B cell (primary cell): ENCODE measurements around the gene ASTN1. TPM values are rescaled to one million over a fixed set of nuclear protein-coding genes. Genes with fewer than 3 reads are reported as not detected.

Source experiments
- ATAC-seq: fragments of 200-7000 bp; cut with Tn5 transposase; one replicate; pipeline ENCODE4 v1.10.0; 2021; ENCODE audit warnings: low read depth, mild to moderate bottlenecking, moderate number of reproducible peaks, moderate library complexity
- CTCF ChIA-PET: fragments of 350-600 bp; sonication (Branson Sonifier 250); formaldehyde crosslinking; loops from one replicate; lab custom pipeline; 2021; ENCODE audit warnings: antibody characterized with exemption, inconsistent platforms; lab: Charles Lee
- POLR2A ChIA-PET: fragments of 350-600 bp; sonication (Branson Sonifier 250); formaldehyde crosslinking; loops from one replicate; lab custom pipeline; 2021; ENCODE audit warnings: antibody characterized with exemption; lab: Charles Lee
- DNase-seq: peaks from one replicate; pipeline ENCODE4 v3.0.0; 2013
- H2AFZ ChIP-seq: 2 replicates; pipeline ENCODE4 v1.6.1; 2012; ENCODE audit warnings: mild to moderate bottlenecking, low read depth, low read length; ENCODE audit not compliant: insufficient read depth, poor library complexity, severe bottlenecking
- H3K27ac ChIP-seq, 2 donors: 1 replicate in 1 of 2; 2 replicates in 1 of 2; pipeline ENCODE4 v1.5.1; 2012 to 2013; ENCODE audit warnings: low read length in 2 of 2, mild to moderate bottlenecking in 2 of 2, moderate library complexity in 1 of 2
- H3K27me3 ChIP-seq, 4 experiments: fragments of 200-600 bp in 1 of 4; sonication (generic) in 1 of 4; replicated peaks in 1 of 4; 1 replicate in 2 of 4; 2 replicates in 2 of 4; pipeline versions ENCODE4 v1.6.1 to v1.7.0; 2013 to 2016; ENCODE audit warnings: low read length in 3 of 4, mild to moderate bottlenecking in 2 of 4, mixed read lengths in 1 of 4, moderate library complexity in 1 of 4; ENCODE audit not compliant: insufficient read depth in 4 of 4, control insufficient read depth in 3 of 4; ENCODE audit errors: control extremely low read depth in 1 of 4
- H3K36me3 ChIP-seq, 2 experiments: replicated peaks in 1 of 2; 1 replicate in 1 of 2; 2 replicates in 1 of 2; pipeline versions ENCODE4 v1.6.1 to v1.7.1; 2013; ENCODE audit warnings: low read length in 1 of 2; ENCODE audit not compliant: insufficient read depth in 2 of 2, control insufficient read depth in 1 of 2; ENCODE audit errors: control extremely low read depth in 1 of 2, extremely low read depth in 1 of 2
- H3K4me1 ChIP-seq, 2 donors: fragments of 200-600 bp in 1 of 2; sonication (generic) in 1 of 2; 1 replicate in 1 of 2; 2 replicates in 1 of 2; pipeline versions ENCODE4 v1.5.1 to v1.6.1; 2013 to 2017; ENCODE audit warnings: low read length in 2 of 2; ENCODE audit not compliant: control insufficient read depth in 2 of 2, insufficient read depth in 2 of 2
- H3K4me2 ChIP-seq: replicated peaks from 2 replicates; pipeline ENCODE3; 2012; ENCODE audit warnings: mild to moderate bottlenecking, low read depth, low read length; ENCODE audit not compliant: poor library complexity, severe bottlenecking
- H3K4me3 ChIP-seq, 5 experiments: fragments of 200-600 bp in 1 of 5; sonication (generic) in 1 of 5; 1 replicate in 3 of 5; 2 replicates in 2 of 5; pipeline versions ENCODE4 v1.5.1 to v1.7.0; 2011 to 2016; ENCODE audit warnings: low read length in 4 of 5, mild to moderate bottlenecking in 4 of 5, low read depth in 2 of 5, control low read depth in 1 of 5, moderate library complexity in 1 of 5; ENCODE audit not compliant: insufficient read depth in 1 of 5; ENCODE audit errors: control extremely low read depth in 1 of 5, extremely low read depth in 1 of 5
- H3K79me2 ChIP-seq: fragments of 200-600 bp; sonication (generic); one replicate; pipeline ENCODE4 v1.6.0; 2016; ENCODE audit warnings: low read length; ENCODE audit not compliant: control insufficient read depth, insufficient read depth
- H3K9ac ChIP-seq: fragments of 200-600 bp; sonication (generic); 2 replicates; pipeline ENCODE4 v1.6.1; 2017; ENCODE audit warnings: mild to moderate bottlenecking, low read length, moderate library complexity
- H3K9me3 ChIP-seq, 3 donors: one replicate each; pipeline versions ENCODE4 v1.6.1 to v1.7.1; 2013; ENCODE audit warnings: low read length in 2 of 3; ENCODE audit not compliant: control insufficient read depth in 2 of 3, insufficient read depth in 1 of 3; ENCODE audit errors: control extremely low read depth in 1 of 3
- H4K20me1 ChIP-seq: 2 replicates; pipeline ENCODE4 v1.6.0; 2012; ENCODE audit warnings: mild to moderate bottlenecking, low read length; ENCODE audit not compliant: insufficient read depth, control insufficient read depth, poor library complexity, severe bottlenecking
- H3K27ac Mint-ChIP-seq: one replicate; pipeline ENCODE4 v1.8.0; 2021; ENCODE audit warnings: mixed read lengths
- H3K27me3 Mint-ChIP-seq: one replicate; pipeline ENCODE4 v1.8.0; 2021; ENCODE audit warnings: mixed read lengths
- H3K4me1 Mint-ChIP-seq: one replicate; pipeline ENCODE4 v1.8.0; 2021; ENCODE audit warnings: mixed read lengths
- H3K4me3 Mint-ChIP-seq: one replicate; pipeline ENCODE4 v1.8.0; 2021; ENCODE audit warnings: mixed read lengths
- H3K9me3 Mint-ChIP-seq: one replicate; pipeline ENCODE4 v1.8.0; 2022; ENCODE audit warnings: mixed read lengths; ENCODE audit not compliant: insufficient read depth
- CTCF ChIP-seq: fragments of 200-600 bp; IDR thresholded peaks from one replicate; pipeline ENCODE4 v1.8.0; 2022; ENCODE audit warnings: antibody characterized with exemption, mild to moderate bottlenecking
- EZH2 ChIP-seq: IDR thresholded peaks from 2 replicates; pipeline ENCODE4 v1.6.1; 2012; ENCODE audit warnings: borderline replicate concordance, low read depth, mild to moderate bottlenecking, moderate library complexity, low read length; ENCODE audit not compliant: insufficient read depth, poor library complexity, severe bottlenecking
- WGBS: methylation state at CpG from one replicate; pipeline ENCODE4 v1.1.5; 2013; ENCODE audit warnings: missing lambda C conversion rate; ENCODE audit not compliant: insufficient coverage; 5-methylcytosine and 5-hydroxymethylcytosine counted together
- intact Hi-C: fragments of 100-400 bp; cut with micrococcal nuclease; formaldehyde crosslinking; loops from one replicate; pipeline ENCODE4 v1.10.0; 2022
- polyA plus RNA-seq: library from polyadenylated mRNA; depleted of rRNA; stranded (reverse); fragments of >200 nt; gene quantifications from 2 replicates; pipeline ENCODE4 v1.2.3, GENCODE V29; 2012
- total RNA-seq, 2 donors: library from RNA; stranded (reverse); fragments of 120-200 nt in 1 of 2; gene quantifications; 1 replicate in 1 of 2; 2 replicates in 1 of 2; pipeline versions ENCODE4 v1.2.3 to v1.2.4, GENCODE V29; 2013 to 2022

Gene ASTN1
- total and polyA plus RNA-seq, 2 donors (not counting 1 experiment from before 2014, with no cell fraction given) = not detected

DNA sequence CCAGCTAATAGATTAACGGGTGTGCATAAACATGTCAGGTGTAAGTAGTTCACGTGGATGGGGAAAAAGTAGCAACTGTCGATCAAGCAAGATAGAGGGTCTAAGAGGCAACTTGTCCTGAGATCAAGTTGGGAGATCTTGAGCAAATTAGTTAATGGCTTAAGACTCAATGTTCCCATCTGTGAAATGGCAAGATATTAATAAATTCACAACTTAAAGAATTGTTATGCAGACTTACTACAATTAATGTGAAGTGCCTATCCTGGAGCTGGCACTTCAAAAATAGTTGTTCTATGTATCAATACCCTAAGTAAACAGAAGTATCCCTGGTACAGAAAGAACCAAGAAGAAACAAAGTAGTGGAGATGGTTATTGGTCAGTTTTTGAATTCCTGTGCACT, 312.4 kb downstream of the ASTN1 start:
- TF ChIP-seq EZH2 (no peak), CTCF (no peak)
- H3K27ac ChIP-seq = no peak overlapping the region
- no peak overlapping the region for H3K9ac ChIP-seq
- H3K27me3 ChIP-seq = no peaks in the 10 kb centered on the region
- H3K79me2 ChIP-seq = no peaks in the 10 kb centered on the region
- no peak overlapping the region for H2AFZ ChIP-seq
- no peak for ATAC-seq
- no peaks in the 10 kb centered on the region for H4K20me1 ChIP-seq
- intact Hi-C loops = no loop called here
- POLR2A ChIA-PET = no interaction called here
- H3K4me3 Mint-ChIP-seq = no peak overlapping the region
- no peak for DNase-seq
- CTCF ChIA-PET = no interaction called here
- no peaks in the 10 kb centered on the region for H3K36me3 ChIP-seq
- no peaks in the 10 kb centered on the region for H3K9me3 Mint-ChIP-seq
- 90% methylated on average over 2 of the region's 3 CpGs for WGBS
- H3K27ac Mint-ChIP-seq = no peak overlapping the region
- H3K4me2 ChIP-seq = no peak overlapping the region
- H3K27me3 Mint-ChIP-seq = peaks cover 9% of the 10 kb centered on the region
- no peaks in the 10 kb centered on the region for H3K4me1 ChIP-seq
- no peaks in the 10 kb centered on the region for H3K4me1 Mint-ChIP-seq
- no peak overlapping the region for H3K4me3 ChIP-seq
- H3K9me3 ChIP-seq = no peaks in the 10 kb centered on the region

GRCh38 chr1:176850871-176851270, 313.6 kb downstream of the ASTN1 start:
- H4K20me1 ChIP-seq = no peaks in the 10 kb centered on the region
- H3K9ac ChIP-seq = no peak overlapping the region
- H3K27me3 ChIP-seq = no peaks in the 10 kb centered on the region
- ChIA-PET POLR2A (no interaction called here), CTCF (no interaction called here)
- H3K4me1 ChIP-seq = no peaks in the 10 kb centered on the region
- H3K27ac ChIP-seq = no peak overlapping the region
- Mint-ChIP-seq H3K9me3 (no peaks in the 10 kb centered on the region), H3K4me3 (no peak overlapping the region), H3K27me3 (peaks cover 7% of the 10 kb centered on the region), H3K4me1 (no peaks in the 10 kb centered on the region), H3K27ac (no peak overlapping the region)
- no peaks in the 10 kb centered on the region for H3K36me3 ChIP-seq
- no peak overlapping the region for H3K4me2 ChIP-seq
- no peak overlapping the region for H3K4me3 ChIP-seq
- H3K9me3 ChIP-seq = no peaks in the 10 kb centered on the region
- intact Hi-C loops = no loop called here
- no peak overlapping the region for H2AFZ ChIP-seq
- WGBS = 74% methylated on average over 4 of the region's 4 CpGs
- TF ChIP-seq EZH2 = no peak
- TF ChIP-seq CTCF = no peak
- no peak for DNase-seq
- H3K79me2 ChIP-seq = no peaks in the 10 kb centered on the region
- no peak for ATAC-seq
